ENCODE measurements around the gene C1QTNF12. TPM values are rescaled to one million over a fixed set of nuclear protein-coding genes. Genes with fewer than 3 reads are reported as not detected.

Gene C1QTNF12
- polyA plus RNA-seq, 1 donor from 2014 or later, result 0.74 TPM

DNA sequence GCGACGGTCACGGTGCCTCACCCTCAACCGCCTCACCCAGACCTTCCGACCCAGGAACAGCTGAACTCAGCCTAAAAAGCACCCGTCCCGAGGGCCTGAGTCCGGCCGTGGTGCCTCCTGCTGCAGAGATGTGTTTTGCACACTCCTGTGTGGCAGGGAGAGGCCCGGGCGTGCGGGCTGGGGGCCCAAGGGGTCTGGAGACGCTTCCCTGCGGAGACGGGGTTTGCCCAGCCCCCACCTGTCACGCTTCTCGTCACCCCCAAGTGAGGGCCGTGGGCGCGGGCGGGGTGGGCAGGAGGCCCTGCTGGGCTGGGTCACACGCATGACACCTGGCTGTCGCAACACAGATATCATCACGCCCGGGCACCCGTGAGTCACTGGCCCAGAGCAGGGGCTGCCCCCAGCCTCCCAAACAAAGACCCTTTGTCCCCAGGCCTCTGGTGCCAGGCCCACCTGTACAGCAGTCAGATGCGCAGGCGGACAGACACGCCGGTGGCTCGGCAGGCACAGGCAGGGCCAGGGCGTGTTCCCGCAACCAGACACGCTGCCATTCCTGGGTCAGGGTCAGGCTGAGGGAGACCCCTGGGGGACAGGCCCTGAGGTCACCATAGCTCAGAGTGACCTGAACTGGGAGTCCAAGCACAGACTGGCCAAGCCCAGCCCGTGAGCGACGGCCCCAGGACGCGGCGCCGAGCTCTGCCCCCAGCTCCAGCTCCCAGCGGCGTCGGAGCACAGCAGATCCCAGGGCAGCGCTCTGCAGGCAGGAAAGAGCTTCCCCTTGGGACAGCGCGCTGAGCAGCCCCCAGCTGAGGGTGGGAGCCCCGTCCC lies 8.4 kb downstream of the C1QTNF12 start:
- H3K79me2 ChIP-seq (replicated peaks; ENCODE audit: insufficient read depth, low read length), result no peaks in the 10 kb centered on the region
- TF ChIP-seq SMC3 (conservative IDR thresholded peaks at IDR 0.05; ENCODE audit: poor library complexity) (no peak), MXI1 (conservative IDR thresholded peaks at IDR 0.05; ENCODE audit: poor library complexity, severe bottlenecking) (no peak), POLR2AphosphoS5 (IDR thresholded peaks at IDR 0.05) (no peak), REST (IDR thresholded peaks at IDR 0.05; ENCODE audit: borderline replicate concordance) (no peak), RAD21 (conservative IDR thresholded peaks at IDR 0.05) (no peak), TAF1 (IDR thresholded peaks at IDR 0.05; ENCODE audit: low read depth) (no peak), EP300 (conservative IDR thresholded peaks at IDR 0.05; ENCODE audit: poor library complexity, severe bottlenecking) (no peak), EZH2 (IDR thresholded peaks at IDR 0.05; ENCODE audit: borderline replicate concordance, insufficient read depth, low read length, poor library complexity, severe bottlenecking) (no peak)
- TF ChIP-seq, protein P1, sequence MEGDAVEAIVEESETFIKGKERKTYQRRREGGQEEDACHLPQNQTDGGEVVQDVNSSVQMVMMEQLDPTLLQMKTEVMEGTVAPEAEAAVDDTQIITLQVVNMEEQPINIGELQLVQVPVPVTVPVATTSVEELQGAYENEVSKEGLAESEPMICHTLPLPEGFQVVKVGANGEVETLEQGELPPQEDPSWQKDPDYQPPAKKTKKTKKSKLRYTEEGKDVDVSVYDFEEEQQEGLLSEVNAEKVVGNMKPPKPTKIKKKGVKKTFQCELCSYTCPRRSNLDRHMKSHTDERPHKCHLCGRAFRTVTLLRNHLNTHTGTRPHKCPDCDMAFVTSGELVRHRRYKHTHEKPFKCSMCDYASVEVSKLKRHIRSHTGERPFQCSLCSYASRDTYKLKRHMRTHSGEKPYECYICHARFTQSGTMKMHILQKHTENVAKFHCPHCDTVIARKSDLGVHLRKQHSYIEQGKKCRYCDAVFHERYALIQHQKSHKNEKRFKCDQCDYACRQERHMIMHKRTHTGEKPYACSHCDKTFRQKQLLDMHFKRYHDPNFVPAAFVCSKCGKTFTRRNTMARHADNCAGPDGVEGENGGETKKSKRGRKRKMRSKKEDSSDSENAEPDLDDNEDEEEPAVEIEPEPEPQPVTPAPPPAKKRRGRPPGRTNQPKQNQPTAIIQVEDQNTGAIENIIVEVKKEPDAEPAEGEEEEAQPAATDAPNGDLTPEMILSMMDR (IDR thresholded peaks at IDR 0.05; ENCODE audit: poor library complexity, severe bottlenecking), result no peak
- no peaks in the 10 kb centered on the region for H3K9me2 ChIP-seq (ENCODE audit: insufficient read depth, low read length)
- H4K20me1 ChIP-seq (ENCODE audit: insufficient read depth), result no peaks in the 10 kb centered on the region
- H2AFZ ChIP-seq (ENCODE audit: low read depth, low read length), result no peak overlapping the region
- H3K27me3 ChIP-seq (ENCODE audit: insufficient read depth, low read depth, low read length), result no peaks in the 10 kb centered on the region
- no peak overlapping the region for H3K27ac ChIP-seq (ENCODE audit: low read length)
- no peak overlapping the region for H3K4me3 ChIP-seq (ENCODE audit: low read length)
- no peak overlapping the region for H3K9ac ChIP-seq (ENCODE audit: low read length)
- no peak overlapping the region for H3K4me2 ChIP-seq (ENCODE audit: low read length)
- no peaks in the 10 kb centered on the region for H3F3A ChIP-seq (ENCODE audit: insufficient read depth, low read length, poor library complexity, severe bottlenecking)
- H3K9me3 ChIP-seq (ENCODE audit: low read length), result no peaks in the 10 kb centered on the region
- H3K36me3 ChIP-seq (ENCODE audit: insufficient read depth, low read length), result no peaks in the 10 kb centered on the region

DNA sequence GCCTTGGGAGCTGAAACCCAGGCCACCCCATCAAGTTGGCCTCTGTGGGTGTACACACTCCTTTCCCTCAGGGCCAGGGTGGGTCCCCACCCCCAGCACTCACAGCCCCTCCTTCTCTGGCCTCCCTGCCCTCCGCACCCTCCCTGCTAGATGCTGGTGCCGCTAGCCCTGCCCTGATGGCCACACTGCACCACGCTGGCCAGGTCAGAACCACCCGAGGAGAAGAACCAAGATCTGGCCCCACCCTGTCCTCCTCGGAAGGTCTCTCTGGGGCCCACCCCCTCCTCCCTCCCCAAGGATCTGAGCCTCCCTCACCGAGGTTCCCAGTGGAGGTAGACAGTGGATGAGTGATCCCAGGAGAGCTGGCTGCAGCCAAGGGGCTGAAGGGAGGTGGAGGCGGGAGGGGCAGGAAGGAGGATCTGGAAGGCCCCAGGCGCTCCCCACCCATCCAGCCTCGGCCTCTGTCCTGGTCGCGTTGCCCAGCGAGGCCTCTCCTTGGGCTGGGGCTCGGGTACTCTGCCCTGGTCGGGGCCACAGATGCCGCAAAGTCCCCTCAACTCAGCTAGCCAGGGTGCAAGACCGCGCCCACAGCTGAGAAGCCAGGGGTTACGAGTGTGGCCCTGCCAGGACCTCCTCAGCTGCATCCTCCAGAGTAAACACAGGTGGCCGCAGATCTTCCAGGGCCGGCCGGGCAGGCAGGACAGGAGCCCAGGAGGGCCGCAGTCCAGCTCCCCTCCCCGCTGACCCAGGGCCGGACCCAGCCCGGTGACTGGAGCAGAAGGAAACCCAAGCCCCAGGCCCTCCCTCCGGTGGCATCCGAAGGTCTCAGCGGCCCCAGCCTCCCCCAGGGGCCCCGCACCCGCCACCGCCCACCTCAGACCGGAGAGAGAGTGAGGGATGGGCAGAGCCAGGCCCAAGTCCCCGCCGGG lies 9.3 kb downstream of the C1QTNF12 start:
- Histone ChIP-seq H3K4me3 (ENCODE audit: low read length) (no peak overlapping the region), H3K79me2 (replicated peaks; ENCODE audit: insufficient read depth, low read length) (peaks cover 3% of the 10 kb centered on the region), H3K9ac (ENCODE audit: low read length) (no peak overlapping the region), H3K4me2 (ENCODE audit: low read length) (no peak overlapping the region), H3K27me3 (ENCODE audit: insufficient read depth, low read depth, low read length) (no peaks in the 10 kb centered on the region), H3F3A (ENCODE audit: insufficient read depth, low read length, poor library complexity, severe bottlenecking) (no peaks in the 10 kb centered on the region), H3K9me2 (ENCODE audit: insufficient read depth, low read length) (no peaks in the 10 kb centered on the region), H3K27ac (ENCODE audit: low read length) (no peak overlapping the region), H3K9me3 (ENCODE audit: low read length) (no peaks in the 10 kb centered on the region), H2AFZ (ENCODE audit: low read depth, low read length) (no peak overlapping the region), H4K20me1 (ENCODE audit: insufficient read depth) (no peaks in the 10 kb centered on the region), H3K36me3 (ENCODE audit: insufficient read depth, low read length) (no peaks in the 10 kb centered on the region)
- TF ChIP-seq SMC3 (conservative IDR thresholded peaks at IDR 0.05; ENCODE audit: poor library complexity), result no peak
- no peak for TF ChIP-seq EZH2 (IDR thresholded peaks at IDR 0.05; ENCODE audit: borderline replicate concordance, insufficient read depth, low read length, poor library complexity, severe bottlenecking)
- TF ChIP-seq, protein P1 (IDR thresholded peaks at IDR 0.05; ENCODE audit: poor library complexity, severe bottlenecking), result no peak
- no peak for TF ChIP-seq MXI1 (conservative IDR thresholded peaks at IDR 0.05; ENCODE audit: poor library complexity, severe bottlenecking)
- no peak for TF ChIP-seq TAF1 (IDR thresholded peaks at IDR 0.05; ENCODE audit: low read depth)
- TF ChIP-seq EP300 (conservative IDR thresholded peaks at IDR 0.05; ENCODE audit: poor library complexity, severe bottlenecking), result no peak
- no peak for TF ChIP-seq REST (IDR thresholded peaks at IDR 0.05; ENCODE audit: borderline replicate concordance)
- TF ChIP-seq RAD21 (conservative IDR thresholded peaks at IDR 0.05), result no peak
- TF ChIP-seq POLR2AphosphoS5 (IDR thresholded peaks at IDR 0.05), result no peak

Measured in neural cell (in vitro differentiated cells).